HG02943 (cell line): ENCODE data around the gene DMAC2.
"Not testable (repeated sequence)": the region's sequence is repeated elsewhere in the genome, so short reads cannot be mapped to it uniquely, and the experiment has no call there.

ENCODE experiments used
- ATAC-seq: cut with Tn5 transposase; IDR thresholded peaks from one replicate; pipeline ENCODE4 v1.9.1; 2021; ENCODE audit warnings: mild to moderate bottlenecking, low read depth, moderate library complexity; ENCODE audit not compliant: unreplicated experiment

Gene DMAC2

DNA sequence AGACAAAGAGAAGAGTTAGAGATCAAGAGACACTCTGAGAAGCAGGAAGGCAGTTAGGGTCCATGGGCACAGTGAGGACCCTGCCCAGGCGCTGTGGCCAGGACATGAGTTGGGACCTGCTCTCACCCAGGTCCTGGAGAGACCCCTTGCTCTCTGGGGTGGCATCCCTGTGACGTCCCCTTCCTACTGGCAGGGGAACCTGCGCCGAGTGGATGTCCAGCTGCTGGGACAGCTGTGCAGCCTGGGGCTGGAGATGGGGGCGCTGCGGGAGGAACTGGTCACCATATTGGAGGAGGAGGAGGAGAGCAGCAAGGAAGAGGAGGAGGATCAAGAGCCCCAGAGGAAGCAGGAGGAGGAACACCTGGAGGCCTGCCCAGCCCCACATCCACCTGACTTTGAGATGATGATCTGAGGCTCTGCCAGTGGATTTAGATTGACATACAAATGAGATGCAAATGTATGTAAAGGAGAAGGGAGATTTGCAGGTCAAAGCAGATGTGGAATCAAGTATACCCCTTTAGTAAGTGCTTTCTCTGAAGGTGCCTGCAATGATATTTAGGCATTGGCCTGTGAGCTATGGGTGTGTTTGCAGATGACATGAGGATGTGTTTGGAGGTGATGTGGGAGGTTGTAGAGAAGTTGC lies 4.2 kb upstream of the DMAC2 start:
- no peak for ATAC-seq

DNA sequence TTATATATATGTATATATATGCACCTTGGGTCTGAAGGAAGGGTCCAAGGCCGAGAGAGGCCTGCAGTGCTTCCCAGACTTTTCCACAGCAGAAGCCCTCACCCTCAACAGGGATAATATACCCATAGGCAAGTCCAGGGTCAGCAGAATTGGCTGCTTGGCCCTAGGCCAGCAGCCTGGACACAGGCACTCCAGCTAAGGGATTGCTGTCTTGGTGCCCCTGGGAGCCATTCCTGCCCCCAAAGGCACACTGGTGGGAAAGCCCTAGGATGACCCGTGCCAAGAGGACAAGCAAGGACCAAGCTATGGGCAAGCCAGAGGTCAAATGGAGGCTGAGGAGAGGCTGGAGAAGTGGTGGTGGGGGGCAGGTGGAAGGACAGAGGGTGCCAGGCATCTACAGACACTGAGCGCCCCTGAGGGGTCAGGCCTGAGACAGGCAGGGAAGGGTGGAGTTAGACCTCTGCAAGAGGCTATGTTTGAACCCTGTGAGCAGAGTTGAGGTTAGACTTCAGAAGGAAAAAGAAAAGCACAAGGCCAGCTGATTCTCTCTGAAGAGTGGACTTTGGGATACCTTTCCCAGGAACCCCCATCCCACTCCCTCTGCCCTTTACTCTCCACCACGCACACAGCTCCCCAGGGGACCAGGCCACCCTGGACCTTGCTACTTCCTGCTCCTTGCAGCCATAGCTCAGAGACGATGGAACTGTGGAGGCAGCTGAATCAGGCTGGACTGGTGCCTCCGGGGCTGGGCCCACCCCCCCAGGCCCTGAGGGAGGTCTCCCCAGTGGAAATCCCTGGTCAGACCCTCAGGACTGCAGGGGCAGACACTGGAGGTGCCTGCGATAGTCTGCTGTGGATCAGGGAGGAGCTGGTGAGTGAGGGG lies 3.0 kb upstream of the DMAC2 start, which contains the start of gene ERICH4:
ERICH4 (plus strand) TSS at position 684 of the 883 bp plus-strand sequence; CDS start at position 698, 14 bp downstream.
- no peak for ATAC-seq

DNA sequence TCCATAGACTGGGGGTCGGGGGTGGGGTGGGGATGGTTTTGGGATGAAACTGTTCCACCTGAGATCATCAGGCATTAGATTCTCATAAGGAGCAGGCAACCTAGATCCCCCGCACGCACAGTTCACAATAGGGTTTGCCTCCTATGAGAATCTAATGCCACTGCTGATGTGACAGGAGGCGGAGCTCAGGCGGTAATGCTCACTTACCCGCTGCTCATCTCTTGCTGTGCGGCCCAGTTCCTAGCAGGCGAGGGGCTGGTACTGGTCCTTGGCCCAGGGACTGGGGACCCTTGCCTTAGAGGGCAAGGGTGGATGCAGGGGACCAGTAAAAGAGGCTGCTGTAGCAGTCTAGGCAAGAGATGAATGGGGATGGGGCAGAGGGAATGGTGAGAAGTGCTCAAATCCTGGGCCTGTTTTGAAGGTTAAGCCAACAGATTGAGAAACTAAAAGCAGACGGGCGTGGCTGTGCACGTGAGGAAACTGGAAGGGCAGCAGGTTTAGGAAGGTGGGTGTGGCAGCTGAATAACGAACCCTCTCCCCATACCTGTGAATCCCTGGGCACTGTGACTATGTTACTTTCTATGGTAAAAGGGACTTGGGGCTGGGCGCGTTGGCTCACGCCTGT lies 1.7 kb upstream of the DMAC2 start:
- ATAC-seq, result no peak

DNA sequence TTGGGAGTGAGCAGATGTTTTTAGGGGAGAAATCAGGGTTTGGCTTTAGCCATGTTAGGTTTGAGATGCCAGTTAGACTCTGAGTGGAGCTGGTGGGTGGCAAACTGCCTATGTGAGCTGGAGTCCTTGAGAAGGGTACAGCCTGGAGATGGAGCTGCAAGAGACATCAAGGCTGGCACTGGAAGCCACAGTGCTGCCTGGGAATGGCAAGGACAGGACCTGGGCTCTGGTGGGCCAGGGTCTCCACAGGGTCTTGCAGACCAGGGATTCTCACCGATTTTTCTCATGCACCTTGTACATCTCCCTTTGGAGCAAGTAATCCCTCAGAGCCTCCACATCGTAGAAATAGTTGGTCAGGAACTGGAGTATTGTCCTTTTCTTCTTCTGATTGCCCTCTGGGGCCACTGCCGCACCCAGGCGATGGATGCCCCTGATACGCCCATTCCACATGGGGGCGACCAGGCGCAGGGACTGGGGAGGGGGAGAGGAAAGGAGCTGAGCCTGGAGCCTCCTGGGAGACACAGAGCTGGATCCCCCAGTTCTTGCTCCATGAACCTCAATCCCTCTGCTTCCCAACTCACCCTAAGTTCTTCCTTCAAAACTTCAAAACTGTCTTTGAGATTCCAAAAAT lies 1.7 kb downstream of the DMAC2 start:
- ATAC-seq, result no peak

DNA sequence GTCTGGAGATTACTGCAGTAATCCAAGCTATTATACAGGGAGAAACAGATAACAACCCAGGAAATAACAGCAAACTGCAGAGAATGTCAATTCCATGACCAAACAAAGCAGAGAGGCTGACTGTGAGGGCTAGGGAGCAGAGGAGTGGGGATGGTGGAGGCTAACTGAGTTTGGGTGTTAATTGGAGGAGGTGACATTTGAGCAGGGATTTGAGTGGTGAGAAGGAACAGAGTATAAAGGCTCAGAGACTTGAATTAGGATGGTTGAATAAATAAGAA lies 3.1 kb downstream of the DMAC2 start:
- ATAC-seq, result no peak

DNA sequence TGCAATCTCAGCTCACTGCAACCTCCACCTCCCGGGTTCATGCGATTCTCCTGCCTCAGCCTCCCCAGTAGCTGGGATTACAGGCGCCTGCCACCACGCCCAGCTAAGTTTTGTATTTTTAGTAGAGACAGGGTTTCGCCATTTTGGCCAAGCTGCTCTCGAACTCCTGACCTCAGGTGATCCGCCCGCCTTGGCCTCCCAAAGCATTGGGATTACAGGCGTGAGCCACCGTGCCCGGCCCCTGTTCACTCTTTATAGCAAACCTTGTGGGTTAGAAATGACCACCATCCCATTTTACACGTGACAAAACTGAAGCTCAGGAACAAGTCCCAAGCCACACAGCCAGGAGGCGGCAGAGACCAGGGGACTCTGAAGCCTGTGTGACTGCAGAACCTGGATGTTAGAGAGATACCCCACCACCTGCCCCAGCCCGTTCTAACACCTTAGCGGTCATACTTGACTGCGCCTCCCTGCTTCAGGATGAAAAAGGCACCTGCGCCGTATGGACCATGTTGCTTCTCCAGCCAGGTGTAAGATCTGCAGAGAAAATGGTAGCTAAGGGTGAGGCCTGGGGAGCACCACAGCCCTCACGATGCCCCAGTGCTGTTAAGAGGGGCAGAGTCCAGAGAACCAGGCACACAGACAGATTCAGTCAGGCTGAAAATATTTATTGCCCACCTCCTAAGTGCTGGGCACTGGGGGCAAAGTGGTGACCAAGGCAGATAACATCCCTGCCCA lies 3.6 kb downstream of the DMAC2 start:
- ATAC-seq, result no peak

DNA sequence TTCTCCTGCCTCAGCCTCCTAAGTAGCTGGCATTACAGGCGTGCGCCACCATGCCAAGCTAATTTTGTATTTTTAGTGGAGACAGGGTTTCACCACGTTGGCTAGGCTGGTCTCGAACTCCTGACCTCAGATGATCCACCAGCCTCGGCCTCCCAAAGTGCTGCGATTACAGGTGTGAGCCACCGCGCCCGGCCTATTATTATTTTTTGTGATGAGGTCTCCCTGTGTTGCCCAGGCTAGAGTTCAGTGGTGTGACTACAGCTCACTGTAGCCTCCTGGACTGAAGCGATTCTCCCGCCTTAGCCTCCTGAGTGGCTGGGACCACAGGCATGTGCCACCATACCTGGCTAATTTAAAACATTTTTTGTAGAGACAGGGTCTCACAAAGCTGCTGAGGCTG lies 4.3 kb downstream of the DMAC2 start:
- ATAC-seq, result not testable (repeated sequence)

DNA sequence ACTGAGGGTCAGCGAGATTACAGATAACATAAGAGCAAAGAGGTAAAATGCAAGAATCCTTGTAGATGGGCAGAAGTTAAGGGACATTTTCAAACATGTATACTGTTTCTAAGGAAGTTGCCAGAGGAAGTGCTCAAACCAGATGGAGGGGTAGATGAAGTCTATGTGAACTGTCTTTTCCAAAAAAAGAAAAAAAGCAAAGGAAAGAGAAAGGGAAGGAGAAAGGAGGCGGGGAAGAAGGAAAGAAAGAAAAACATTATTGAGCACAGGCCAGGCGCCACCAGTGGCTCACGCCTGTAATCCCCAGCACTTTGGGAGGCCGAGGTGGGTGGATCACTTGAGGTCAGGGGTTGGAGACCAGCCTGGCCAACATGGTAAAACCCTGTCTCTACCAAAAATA lies 5.3 kb downstream of the DMAC2 start:
- ATAC-seq, result no peak

DNA sequence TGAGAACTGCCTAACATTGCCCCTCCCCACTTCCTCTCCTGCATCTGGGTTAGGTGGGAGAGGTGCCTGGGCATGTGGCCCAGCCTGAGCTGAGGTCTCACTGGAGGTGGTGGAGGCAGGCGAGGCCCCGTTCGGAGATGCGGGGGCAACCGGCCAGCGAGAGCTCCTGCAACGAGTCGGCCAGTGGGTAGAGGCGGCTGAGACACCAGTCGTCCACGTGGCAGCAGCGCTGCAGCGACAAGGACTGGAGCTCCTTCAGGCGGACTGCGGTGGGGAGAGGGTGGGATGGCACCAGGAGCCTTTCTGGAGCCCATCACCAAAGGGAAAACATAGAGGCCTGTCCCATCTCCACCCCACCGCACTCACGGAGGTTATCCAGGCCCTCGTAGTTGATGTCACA lies 6.5 kb downstream of the DMAC2 start:
- no peak for ATAC-seq

DNA sequence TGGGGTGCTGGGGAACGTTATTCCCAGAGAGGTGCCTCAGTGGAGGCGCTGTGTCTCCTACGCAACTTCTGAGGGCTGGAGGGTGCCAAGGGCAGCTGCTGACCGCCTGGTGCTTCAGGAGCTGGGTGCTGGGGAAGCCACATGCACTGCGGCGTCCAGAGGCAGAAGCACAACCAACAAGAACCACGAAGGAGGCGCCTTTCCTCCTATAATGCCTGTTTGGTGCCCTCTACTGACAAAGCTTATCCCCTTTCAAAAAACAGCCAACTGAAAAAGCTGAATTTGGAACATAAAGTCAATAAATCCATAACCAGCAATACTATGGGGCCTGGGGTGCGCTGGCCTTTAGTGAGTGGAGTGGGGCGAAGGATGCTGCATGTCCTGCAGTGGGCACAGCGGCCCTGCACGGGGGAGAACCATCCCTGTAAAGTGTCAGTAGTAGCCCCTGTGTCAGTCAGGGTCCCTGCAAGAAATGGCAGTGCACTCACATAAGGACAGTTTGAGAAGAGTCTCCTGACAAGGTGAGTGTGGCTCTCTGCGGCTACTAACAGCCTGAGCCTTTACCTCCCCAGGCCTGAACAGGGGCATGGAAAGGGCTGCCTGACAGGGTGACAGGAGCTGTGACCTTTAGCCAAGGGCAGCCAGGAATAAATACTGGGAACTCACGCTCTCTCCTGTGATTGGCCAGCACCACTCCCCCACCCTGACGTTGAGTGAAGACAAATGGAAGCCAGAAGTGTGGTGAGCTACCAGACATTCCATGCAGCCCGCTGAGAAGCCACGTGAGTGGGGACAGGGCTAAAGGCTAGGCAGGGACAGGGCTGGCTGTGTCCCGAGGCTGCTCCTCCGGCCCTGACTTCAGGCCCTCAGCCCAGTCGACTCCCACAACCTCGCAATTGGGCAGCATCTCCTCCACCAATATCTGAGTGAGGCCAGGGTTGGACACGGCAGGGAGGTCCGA lies 8.0 kb downstream of the DMAC2 start:
- ATAC-seq, result no peak

DNA sequence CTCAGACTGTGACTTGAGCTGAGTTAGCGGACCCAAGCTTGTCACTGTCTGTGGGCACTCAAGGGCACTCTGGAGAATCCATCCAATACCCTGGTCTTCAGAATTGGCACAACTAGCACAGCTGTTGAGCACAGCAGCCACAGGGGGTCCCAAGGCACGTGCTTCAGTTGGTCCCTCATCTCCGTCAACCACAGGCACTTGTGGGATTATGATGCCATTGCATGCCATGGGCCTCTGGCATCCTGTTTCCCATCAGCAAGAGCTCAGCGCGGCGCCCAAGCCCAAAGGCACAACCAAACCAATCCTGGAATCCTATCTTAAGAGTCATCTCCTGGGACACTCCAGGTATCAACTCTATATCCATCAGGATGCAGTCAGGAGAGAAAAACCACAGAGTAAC lies 8.8 kb downstream of the DMAC2 start:
- no peak for ATAC-seq

DNA sequence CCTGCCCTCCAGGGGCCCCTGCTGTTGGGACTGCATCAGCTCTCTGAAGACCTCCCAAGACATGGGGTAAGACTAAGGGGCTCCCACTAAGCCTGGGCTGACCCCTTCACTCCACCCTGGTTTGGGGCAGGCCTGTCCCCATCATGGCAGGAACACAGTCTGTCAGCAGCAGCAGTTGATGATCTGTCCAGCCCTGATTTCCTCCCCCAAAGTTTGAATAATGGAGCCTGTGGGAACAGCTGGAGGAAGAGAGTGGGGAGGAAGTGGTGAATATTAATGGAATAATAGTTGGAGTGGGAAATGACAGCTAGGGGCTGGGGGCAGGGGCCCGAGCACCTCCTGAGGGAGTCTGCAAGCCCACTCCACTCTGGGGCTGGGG lies 11.2 kb downstream of the DMAC2 start:
- no peak for ATAC-seq

DNA sequence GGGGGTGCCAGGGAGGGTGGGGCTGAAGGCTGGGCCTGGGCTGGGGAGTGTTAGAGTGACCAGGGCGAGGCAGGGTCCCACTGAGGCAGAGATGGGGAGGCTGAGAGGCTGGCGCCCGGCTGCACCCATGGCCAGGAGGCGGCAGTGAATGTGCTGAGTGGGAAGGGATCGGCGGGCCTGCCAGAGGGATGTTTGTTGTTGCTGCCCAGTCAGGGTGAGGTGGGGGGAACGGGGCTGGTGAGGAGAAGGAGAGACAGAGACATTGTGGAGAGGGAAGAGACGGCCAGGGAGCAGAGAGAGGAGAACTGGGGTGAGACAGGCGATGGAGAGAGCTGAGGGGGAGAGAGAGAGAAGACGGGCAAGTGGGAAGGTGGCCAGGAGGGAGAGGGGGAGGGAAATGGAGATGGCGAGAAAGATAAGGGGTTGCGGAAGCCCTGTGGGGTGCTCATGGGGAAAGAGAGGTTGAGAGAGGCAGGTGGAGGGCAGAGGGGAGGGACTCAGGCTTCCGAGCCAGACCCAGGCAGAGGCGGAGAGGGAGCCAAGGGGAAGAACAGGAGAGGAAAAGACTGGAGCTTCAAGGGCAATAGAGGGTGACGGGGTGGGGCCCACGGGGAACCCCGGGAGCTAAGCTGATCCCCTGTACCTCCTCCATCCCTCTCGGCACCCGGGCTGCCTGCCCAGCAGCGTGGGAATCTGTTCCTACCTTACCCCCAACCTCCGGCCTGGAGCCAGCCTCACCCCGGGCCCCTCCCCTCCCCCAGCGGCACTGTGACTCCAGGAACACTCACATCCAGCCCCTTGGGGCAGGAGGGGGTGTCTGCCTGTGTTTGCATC lies 11.8 kb downstream of the DMAC2 start:
- no peak for ATAC-seq

DNA sequence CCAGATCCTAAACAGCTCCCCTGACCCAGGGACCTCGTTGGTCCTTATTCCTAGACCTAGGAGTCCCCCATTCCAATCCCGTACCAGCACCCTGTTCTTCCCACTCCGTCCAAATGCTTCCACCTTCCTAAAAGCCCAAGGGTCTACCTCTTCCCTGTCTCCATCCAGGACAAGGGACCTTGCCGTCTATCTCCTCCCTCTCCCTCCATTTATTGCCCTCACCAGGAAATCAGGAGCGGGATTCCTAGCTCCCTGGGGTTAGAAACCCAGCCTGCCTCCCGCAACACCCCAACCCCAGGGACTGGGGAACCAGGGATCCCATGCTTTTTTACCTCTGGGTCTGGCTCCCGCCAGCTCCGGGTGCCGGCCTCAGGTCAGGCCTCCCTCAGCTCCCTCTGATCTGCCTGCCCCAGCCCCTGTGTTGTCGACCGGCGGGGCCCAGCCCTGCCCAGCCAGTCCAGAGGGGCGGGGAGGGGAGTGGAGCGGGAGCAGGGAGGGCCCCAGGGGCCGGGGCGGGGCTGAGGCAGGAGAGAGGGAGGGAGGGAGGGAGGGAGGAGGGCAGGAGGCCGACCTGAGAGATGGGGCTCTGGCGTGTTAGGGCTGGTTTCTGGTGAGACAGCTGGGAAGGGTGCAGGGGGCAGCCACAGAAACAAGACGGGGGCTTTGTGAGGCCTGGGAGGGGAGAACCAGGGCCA lies 12.6 kb downstream of the DMAC2 start, which contains the start of gene B3GNT8:
B3GNT8 (minus strand) TSS at position 423 of the 695 bp plus-strand sequence. CDS start 596 bp downstream, outside the sequence.
- no peak for ATAC-seq

DNA sequence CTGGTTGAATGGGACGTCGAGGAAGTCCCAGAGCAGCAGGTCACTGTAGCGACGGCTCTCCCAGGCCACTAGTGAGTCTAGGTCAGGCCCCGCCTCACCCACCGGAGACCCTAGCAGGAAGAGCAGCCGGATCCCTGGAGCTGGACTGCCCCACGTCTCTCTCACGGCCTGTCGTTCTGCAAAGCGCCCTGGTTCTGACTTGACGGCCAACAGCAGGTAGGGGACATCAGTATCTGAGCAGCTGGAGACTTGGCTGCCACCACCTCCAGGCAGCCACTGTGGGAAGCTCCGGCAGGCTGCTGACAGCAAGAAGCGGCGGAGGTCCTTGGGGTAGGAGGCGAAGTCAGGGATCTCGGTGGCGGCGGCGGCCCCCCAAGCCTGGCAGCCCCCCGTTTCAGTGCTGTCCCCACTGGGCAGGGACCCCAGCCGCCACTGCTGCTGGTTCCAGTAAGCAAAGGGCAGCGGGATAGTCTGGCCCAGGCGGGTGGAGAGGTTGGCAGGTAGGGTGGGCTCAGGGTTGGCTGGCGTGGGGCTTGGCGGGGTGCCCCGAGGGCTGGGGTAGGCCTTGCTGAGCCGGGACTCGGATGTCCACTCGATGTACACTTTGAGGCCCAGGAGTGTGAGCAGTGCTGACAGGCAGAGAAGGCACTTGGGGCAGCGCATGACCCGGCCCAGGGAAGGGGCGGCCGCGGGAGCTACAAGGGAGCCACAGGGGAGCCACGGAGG lies 13.4 kb downstream of the DMAC2 start:
- ATAC-seq, result no peak

DNA sequence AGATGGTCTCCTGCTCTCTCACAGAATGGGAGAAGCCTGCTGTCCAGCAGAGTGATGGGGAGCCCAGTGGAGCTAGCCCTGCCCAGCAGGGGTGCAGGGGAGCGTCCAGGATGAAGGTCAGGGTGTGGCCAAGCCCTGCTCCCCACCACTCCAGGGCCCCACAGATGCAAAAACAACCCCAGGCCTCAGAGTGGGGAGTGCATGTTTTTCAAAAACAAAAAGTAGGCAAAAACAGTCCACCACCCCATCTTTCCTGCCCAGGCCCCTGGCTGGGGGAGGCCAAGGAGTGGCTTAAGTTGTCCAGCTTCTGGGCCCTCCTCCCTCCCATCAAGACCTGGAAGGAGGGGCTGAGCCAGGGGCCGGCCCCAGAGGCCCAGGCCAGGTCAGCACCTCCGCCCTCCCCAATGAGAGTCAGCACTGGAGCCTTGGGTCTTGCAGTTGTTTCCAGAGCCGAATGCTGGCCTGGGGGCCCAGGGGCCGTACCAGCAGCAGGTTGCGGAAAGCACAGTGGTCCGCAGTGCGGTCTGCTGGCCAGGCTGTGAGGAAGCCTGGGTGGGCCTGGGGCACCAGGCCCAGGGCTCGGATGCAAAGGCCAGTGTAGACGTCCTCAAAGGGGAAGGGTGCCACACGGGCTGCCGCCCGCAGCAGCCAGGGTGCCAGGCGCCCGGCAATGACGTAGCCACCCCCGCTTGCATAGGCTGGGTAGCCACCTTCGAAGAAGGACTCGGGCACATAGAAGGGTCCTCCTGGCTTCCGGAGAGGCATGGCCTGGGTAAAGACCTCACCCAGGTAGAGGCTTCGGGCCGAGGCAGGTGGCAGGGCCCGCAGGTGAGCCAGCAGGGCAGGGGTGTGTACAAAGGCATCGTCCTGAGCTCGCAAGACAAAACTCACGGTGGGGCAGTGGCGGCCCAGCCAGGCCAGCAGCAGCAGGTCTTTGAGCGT lies 14.3 kb downstream of the DMAC2 start:
- no peak for ATAC-seq
